GM11168 (cell line): Measurements from ENCODE around the gene PRDM5.

Experiments used
- in situ Hi-C: fragments of 300-500 bp; cut with MboI; formaldehyde crosslinking; loops from one replicate; pipeline ENCODE4 v1.12.0; 2022; ENCODE audit warnings: low sequenced_read_pairs; ENCODE audit not compliant: unreplicated experiment

The PRDM5 gene

DNA sequence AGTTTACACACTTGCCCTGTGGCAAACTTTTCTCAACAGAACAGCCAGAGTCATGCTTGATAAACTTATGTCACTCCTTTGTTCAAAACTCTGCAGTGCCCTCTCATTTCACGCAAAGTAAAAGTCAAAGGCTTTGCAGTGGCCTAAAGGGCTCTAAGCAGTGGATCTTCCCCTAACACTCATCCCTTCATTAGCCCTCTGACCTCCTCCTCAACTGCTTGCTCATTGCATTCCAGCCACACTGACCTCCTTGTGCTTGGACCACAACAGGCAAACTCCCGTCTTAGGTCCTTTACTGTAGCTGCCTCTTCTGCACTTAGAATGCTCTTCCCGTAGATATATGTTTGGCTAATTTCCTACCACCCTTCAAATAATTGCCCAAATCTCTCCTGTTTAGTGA is 5.6 kb downstream of the PRDM5 start:
- in situ Hi-C loops: no loop called here

DNA sequence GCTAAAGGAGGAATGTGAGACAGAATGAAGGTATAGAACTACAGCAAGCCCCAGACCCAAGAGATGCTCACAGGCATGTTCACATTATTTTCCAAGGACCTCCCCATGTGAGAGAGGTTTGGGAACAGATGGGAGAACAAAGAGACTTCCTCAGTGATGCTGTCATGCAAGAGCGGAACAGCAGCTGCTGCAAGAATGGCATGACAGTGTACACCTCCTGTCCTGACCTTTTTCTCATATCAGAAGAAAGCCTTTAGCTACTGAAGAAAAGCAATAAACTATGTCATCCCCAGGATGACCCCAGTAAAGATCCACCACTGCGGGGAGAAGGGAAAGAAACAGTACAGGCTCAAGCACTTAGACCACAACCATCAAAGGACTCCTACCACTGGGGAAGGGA is 7.2 kb downstream of the PRDM5 start:
- in situ Hi-C loops: no loop called here

DNA sequence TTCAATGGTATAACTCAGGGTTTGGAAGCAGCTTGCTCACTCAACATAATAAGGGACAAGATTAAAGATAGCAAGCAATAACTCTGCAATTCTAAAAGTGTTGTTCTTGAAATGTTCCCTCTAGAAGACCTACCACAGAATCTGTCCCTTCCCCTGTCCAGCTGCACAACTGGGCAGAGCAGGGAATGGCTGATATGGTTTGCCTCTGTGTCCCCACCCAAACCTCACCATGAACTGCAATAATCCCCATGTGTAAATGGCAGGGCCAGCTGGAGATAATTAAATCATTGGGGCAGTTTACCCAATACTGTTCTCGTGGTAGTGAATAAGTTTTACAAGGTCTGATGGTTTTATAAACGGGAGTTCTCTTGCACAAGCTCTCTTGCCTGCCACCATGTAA is 19.1 kb downstream of the PRDM5 start:
- in situ Hi-C loops: no loop called here

DNA sequence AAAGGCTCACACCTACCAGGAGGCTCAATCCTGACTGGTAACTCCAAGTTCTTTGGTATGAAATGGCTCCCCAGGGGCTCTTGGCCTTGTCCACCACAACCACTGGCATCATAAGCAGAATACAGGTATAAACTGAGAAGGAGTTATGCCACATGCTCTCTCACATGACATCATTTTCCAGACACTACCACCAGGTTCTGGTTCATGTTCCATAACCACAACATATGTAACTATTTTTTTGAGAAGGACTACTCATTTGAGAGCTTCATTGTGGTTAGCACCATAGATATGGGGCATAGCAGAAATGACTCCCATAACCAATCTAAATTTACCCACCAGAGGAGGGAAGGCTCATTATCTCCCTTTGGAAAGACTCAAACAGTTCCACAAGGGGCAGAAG is 19.6 kb downstream of the PRDM5 start:
- in situ Hi-C loops: no loop called here

DNA sequence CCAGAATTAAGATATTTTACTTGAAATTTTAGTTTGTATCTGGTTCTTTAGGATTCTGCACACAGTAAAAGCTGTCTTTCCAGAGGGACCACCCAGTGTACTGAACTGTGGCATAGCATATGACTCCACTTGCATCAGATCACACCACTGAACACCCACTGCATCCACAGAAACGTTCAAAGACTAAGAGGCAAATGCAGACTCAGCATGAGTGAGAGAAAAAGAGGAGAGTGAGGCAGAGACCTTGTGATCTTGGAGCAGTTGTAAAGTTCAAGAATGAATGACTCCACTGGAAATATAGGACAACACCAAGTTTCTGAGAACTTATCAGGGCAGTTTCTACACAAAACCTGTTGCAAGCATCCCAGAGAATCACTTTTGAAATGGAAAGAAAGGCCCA is 20.8 kb downstream of the PRDM5 start:
- in situ Hi-C loops: no loop called here

DNA sequence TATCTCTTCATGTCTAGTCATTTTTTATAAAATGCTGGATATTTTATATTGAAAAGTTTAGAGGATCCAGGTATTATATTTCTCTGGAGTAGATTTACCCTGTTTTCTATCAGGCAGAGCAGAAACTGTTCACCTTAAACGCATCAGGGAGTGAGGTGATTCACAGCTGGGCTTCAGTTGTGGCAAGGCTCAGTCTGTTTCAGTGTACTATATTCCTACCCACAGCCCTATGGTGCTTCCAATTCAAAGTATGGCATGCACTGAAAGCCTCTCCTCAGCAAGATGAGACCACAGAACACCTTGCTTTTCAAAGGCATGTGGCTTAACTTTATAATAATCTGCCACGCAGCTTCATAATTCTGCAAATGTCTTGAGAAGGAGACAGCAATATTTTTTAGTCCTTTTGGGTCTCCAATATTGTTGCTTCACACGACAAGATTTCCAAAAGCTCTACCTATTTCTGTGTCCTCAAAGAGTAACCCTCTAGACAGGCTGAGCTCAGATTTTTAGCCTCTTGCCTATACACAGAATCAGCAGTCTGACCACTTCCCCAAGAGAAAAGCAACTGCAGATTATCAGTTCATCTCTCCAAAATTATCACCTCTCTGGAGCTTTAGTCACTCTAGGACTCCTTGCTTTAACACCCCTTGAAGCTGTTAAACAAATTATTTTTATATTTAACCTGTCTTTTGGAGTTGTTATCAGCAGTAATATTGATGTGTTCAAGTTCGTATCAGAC is 24.4 kb downstream of the PRDM5 start:
- in situ Hi-C loops: no loop called here

DNA sequence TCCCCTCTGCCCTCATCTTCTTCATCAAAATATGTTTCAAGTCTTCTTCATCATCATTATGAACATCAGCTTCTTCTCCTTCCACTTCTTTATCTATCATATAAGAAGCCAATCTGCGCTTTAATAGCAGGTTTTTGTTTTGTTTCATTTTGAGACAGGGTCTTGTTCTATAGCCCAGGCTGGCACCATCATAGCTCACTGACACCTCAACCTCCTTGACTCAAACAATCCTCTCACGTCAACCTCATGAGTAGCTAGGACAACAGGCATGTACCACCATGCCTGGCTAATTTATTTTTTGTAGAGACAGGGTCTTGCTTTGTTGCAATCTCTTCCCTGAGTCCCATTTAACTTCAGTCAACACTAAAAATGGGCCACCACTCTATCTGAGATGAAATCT is 27.0 kb downstream of the PRDM5 start:
- in situ Hi-C loops: no loop called here

DNA sequence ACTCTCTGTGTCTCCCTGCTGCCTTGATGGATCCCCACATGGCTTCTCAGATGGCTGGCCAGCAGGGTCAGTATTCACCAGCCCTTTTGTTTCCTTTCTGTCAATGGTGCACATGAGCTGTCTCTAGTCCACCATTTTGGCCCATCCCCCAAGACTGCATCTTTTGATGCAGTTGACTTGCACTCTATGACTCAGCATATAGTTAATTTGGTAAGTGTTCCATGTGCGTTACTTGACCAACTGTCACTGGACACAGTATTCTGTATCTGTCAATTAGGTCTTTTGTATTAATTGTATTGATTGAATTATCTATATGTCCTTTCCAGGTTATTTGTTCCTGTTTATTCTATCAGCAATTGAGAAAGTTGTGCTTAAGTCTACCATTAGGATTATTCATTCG is 29.2 kb downstream of the PRDM5 start:
- in situ Hi-C loops: no loop called here

DNA sequence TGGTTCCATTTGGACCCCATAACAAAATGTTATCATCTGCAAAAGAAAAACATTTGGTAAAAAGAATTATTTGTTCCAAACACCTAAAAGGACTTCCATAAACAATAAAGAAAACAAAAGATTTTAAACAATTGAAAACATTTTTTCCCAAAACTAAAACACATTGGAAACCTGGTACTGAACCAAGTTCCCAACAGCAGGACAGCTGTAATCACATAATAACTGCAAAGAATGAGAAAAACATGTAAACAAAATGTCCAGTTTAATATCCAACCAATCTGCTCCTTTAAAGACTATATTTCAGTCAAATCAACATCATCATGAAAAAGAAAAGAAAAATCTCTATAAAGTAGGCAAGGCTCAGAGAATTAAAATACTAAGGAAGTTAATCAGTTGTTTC is 36.3 kb downstream of the PRDM5 start:
- in situ Hi-C loops: no loop called here

DNA sequence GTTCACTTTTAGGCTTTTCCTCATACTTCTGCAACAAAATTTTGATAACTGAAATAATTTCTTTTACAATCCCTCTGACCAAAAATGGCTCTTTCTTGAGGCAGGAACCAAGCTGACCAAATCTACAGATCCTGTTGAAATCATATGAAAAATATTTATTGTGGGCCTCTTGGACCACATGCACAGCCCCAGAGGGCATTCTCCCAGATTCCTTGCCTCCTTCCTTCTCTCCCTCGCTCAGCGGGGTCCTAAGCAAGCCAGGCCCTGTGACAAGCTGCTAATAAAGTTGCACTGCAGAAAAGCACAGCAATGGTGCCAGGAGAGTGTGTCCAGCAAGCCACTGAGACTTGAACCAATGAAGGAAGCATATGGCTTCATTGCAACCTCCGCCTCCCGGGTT is 40.7 kb downstream of the PRDM5 start:
- in situ Hi-C loops: no loop called here

DNA sequence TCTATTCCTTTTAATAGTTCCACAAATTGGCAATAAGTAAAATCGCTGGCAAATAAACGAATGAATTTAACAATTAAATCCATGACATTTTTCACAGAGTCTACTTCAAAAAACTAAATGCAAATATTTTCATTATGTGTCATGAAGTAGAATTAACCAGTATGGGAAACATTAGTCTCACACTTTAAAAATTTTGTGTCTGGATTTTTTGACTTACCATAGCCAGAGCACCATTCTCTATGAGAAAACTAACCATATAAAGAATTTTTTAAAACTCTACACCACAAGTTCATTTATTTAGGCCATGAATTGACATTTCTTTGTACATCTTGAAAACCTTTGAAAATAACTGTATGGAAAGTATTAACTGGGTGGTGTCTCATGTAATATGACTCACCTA is 41.2 kb downstream of the PRDM5 start:
- in situ Hi-C loops: no loop called here

DNA sequence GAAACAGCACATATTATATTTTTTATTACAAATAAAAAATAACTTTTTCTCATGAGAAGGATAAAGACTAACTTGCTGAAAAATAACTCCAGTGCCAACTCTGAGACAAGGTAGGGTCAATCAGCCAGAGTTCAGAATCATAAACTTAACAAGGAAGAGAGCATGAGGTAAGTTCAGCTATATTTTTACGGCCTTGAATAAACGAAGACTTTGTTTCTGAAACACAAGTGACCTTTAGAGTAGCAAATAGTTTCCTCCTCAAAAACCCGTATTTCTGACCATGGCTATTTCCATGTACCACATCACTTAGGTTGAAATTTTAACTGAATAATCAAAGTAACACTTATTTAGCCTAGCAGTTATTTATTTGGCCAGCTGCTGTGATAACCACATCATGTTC is 45.5 kb downstream of the PRDM5 start:
- in situ Hi-C loops: no loop called here

DNA sequence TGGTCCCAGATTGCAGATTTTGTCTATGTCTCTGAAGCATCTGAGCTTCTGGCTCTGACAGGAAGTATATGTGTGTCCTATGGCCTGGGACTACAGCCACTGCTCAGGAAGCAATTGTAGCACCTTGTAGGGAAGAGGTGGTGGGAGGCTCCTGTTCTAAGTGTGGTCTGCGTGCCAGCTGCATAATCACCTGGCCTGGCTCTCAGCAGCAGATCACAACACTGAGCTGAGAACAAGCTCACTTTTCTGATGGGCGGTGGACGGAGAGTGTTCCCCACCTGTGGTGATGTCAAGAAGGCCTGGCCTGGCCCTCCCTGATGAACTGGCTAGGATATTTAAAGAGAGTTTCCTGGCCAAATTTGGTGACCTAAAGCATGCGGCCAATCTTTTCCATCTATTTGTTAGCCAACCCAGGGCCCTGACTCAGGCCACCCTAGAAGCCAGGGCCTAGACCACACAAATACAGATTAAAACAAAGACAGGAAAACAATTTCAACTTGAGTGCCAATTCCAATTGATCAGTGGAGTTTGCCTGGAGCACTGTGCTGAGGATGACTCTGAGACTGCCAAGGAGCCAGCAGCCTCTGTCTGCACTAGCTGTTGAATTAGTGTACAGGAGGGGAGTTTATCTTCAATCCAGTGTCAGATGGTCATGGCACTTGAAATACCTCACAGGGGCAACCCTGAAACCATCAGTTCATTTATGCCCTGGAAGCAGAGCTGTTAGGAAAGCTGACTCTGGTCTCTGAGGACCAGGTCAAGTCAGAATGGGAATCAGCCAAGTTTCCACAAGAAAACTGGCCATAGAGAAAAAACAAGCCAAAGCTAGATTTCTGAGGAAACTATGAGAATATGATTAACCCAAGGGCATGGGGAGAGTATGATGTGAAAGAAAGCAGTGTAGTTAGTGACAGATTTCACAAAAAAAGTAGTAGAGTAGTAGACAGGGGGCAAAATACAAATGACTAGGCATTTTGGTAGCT is 47.4 kb downstream of the PRDM5 start:
- in situ Hi-C loops: loop anchor here (25.0 kb wide), 1 partner anchor 237 kb away; no protein-coding TSS in a partner anchor

DNA sequence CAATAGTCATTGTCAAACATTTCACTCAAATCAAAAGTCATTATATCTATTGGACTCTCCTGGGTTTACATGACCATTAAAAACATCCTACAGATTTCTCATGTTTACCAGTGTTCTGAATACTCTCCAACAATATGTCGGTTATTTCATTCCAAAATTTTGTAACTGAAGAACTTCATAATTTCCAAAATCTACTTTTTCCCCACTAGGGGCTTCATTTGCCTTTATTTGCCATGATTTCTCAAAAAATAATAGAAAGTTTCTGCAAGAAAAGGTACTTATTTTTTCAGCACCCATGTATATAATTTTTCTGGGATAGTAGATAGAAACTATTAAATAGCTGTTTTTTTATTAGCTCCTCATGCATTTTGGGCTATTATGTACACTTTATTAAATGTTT is 49.0 kb downstream of the PRDM5 start:
- in situ Hi-C loops: loop anchor here (25.0 kb wide), 1 partner anchor 239 kb away; no protein-coding TSS in a partner anchor

DNA sequence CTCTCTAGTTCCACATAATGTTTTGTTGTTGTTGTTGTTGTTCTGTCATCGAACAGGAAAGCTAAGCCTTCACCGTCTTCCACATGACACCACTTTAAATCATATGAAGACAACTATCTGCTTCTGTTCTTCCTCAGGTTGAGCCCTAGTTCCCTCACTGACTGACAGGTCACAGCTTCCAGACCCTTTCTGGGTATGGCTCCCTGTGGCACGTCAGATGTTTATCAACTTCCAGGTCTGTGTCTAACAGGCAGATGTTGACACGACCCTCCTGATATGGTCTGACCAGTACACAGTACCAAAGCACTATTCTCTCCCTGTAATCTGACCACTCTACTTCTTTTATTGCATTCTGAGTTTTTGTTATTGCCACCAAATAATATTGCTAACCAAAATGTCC is 51.4 kb downstream of the PRDM5 start:
- in situ Hi-C loops: loop anchor here (25.0 kb wide), 1 partner anchor 241 kb away; no protein-coding TSS in a partner anchor

DNA sequence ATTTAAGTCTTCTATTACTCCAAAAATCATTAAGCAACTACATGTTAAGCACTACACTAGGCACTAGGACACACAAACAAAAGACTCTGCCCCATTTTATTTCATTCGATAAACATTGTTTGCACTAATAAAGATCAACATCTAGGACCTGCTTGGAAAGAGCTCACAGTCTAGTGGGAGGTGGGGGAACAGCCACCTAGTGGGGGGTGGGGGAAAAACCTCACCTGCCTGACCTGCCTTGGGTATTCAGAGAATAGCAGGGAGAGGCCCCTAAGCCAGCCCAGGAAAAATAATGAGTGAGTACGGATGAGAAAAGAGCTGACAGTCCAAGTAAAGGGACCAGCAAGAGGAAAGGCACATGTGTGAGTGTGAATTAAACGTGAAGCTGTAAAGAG is 52.2 kb downstream of the PRDM5 start:
- in situ Hi-C loops: loop anchor here (25.0 kb wide), 1 partner anchor 242 kb away; no protein-coding TSS in a partner anchor

DNA sequence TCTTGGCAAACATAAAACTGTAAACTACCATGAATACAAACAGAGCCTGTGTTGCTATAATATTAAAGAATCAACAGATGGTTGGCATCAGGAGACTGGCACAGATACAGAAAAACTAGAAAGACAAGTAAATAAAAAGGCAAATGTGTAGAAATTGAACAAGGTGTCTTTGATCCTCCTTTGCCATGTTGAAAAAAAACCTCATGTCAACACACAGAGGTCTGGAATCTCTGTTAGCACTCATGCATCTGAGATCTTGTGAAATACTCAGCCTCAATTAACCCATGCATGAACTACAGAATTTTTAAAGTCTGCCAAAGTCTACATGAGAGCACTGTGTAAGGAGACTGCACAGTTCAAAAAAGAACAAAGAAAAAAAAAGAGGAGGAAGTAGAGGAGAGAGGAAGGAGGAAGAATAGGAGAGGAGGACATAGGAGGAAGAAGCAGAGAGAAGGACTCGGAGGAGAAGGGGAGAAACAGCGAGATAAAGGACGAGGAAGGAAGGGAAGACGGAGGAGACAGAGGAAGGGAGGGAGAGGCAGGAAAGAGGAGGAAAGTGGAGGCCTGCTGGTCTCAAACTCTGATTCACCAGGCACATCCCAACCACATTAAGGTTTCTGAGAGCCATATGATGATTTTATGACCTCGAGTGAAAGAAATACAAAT is 52.8 kb downstream of the PRDM5 start:
- in situ Hi-C loops: loop anchor here (25.0 kb wide), 1 partner anchor 243 kb away; no protein-coding TSS in a partner anchor

DNA sequence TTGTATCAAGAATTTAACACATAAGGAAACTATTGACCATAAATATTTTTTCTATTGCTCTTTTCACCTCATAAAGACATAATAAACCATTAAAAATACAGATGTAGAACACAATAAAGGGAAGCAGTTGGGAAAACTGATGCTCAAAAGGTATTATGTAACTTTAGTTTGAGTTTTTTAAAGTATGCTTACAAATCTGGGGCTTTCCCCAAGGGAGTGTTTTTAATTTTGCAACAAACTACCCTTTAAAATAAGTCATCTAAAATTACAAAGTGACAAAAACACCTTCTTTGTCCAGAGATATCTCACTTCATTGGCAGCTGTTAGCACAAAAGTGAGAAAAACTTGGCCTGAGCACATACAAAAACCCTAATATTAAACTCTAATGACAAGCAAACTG is 55.0 kb downstream of the PRDM5 start:
- in situ Hi-C loops: loop anchor here (25.0 kb wide), 1 partner anchor 245 kb away; no protein-coding TSS in a partner anchor

DNA sequence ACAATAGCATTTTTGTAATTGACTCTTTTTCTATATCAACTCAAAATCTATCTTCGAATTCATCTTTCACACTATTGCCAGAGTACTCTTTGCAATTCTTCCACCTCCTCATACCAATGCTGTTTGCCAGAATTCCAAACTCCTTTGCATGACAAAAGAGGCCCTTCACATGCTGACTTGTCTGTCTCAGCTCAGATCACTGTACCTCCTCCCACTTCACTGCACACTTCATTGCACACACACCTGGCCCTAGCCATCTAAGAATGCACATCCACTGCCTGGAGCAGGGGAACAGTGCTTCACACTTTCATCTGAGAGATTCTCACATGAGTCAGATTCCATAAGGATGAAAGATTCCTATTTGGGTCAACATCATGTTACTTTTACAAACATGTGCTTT is 56.5 kb downstream of the PRDM5 start:
- in situ Hi-C loops: loop anchor here (25.0 kb wide), 1 partner anchor 246 kb away; no protein-coding TSS in a partner anchor

DNA sequence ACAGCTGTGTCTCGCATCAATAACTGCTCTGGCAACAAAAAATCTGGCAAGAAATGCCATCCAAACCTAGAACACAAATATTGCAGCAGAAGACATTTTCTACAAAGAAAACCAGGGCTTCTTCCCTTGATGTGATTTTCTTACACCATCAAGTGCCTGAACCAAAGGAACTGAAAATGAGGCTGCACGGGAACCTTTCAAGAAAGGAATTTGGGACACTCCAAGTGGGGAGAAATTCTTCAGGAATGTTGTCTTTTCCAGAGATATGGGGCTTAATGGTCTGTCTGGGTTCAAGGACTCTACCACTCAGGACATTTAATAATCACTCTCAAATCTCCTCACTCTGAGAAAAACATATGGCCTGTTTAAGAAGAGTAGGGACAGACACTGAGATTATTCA is 57.6 kb downstream of the PRDM5 start:
- in situ Hi-C loops: loop anchor here (25.0 kb wide), 1 partner anchor 247 kb away; no protein-coding TSS in a partner anchor
